ENCODE results near the gene NPB. TPM values are rescaled to one million over a fixed set of nuclear protein-coding genes. Genes with fewer than 3 reads are reported as not detected.

The NPB gene
- total and polyA plus RNA-seq, 12 donors, result 0.07 to 2.5 (median 0.35) TPM; not detected in 4

- peak in 5 of 7 donors; percentile 42 to 82 (median 65) for DNase-seq
- Histone ChIP-seq H3K36me3 (replicated peaks in 1 of 2) (peaks cover 0 to 46% of the 10 kb centered on the region in 2 donors), H3K4me3 (peak overlapping the region; percentile 53 to 98 (median 78)), H3K9me3 (replicated peaks in 1 of 3) (no peaks in the 10 kb centered on the region), H3K27me3 (no peaks in the 10 kb centered on the region), H3K4me1 (replicated peaks in 1 of 2) (peaks cover 24 to 62% of the 10 kb centered on the region in 2 donors), H3K27ac (peak overlapping the region; percentile 75 to 98 (median 93))
- intact Hi-C loops (cut with DNase I), result loop anchor here in 1 of 2 donors (5.0 kb wide), 1 partner anchor 37 kb away; no protein-coding TSS in a partner anchor
- 27 to 43% (median 40%) methylated on average over 13 to 23 of the region's 23 CpGs for WGBS, 4 donors
- TF ChIP-seq POLR2A (IDR thresholded peaks at IDR 0.05), result peak in 1 of 2 donors; percentile 63
- TF ChIP-seq, protein P1, sequence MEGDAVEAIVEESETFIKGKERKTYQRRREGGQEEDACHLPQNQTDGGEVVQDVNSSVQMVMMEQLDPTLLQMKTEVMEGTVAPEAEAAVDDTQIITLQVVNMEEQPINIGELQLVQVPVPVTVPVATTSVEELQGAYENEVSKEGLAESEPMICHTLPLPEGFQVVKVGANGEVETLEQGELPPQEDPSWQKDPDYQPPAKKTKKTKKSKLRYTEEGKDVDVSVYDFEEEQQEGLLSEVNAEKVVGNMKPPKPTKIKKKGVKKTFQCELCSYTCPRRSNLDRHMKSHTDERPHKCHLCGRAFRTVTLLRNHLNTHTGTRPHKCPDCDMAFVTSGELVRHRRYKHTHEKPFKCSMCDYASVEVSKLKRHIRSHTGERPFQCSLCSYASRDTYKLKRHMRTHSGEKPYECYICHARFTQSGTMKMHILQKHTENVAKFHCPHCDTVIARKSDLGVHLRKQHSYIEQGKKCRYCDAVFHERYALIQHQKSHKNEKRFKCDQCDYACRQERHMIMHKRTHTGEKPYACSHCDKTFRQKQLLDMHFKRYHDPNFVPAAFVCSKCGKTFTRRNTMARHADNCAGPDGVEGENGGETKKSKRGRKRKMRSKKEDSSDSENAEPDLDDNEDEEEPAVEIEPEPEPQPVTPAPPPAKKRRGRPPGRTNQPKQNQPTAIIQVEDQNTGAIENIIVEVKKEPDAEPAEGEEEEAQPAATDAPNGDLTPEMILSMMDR (IDR thresholded peaks at IDR 0.05), result no peak
Measured at GRCh38 chr17:81858967-81859905, 42.8 kb upstream of the NPB start.

- Histone ChIP-seq H3K4me3 (peak within 1 kb of the TSS; percentile 53 to 98 (median 82)), H3K27me3 (no peaks in the 10 kb centered on the region), H3K27ac (peak within 1 kb of the TSS; percentile 95 to 100 (median 98)), H3K4me1 (replicated peaks in 1 of 2) (peaks cover 24 to 57% of the 10 kb centered on the region in 2 donors), H3K36me3 (replicated peaks in 1 of 2) (peaks cover 0 to 37% of the 10 kb centered on the region in 2 donors), H3K9me3 (replicated peaks in 1 of 3) (no peaks in the 10 kb centered on the region)
- intact Hi-C loops (cut with DNase I), result loop anchor here in 1 of 2 donors (5.0 kb wide), 1 partner anchor 38 kb away; no protein-coding TSS in a partner anchor
- WGBS, 4 donors, result 0 to 1% (median 0%) methylated on average over 8 to 95 of the region's 95 CpGs
- TF ChIP-seq POLR2A (IDR thresholded peaks at IDR 0.05), result peak; percentile 87 to 95
- TF ChIP-seq, protein P1 (IDR thresholded peaks at IDR 0.05), result no peak
- DNase-seq, result peak in 4 of 7 donors; percentile 45 to 56 (median 50)
Measured at GRCh38 chr17:81859906-81860755, 41.9 kb upstream of the NPB start, which contains the start of gene P4HB. P4HB (minus strand) TSS chr17:81860535; CDS start chr17:81860471, 64 bp downstream.

DNA sequence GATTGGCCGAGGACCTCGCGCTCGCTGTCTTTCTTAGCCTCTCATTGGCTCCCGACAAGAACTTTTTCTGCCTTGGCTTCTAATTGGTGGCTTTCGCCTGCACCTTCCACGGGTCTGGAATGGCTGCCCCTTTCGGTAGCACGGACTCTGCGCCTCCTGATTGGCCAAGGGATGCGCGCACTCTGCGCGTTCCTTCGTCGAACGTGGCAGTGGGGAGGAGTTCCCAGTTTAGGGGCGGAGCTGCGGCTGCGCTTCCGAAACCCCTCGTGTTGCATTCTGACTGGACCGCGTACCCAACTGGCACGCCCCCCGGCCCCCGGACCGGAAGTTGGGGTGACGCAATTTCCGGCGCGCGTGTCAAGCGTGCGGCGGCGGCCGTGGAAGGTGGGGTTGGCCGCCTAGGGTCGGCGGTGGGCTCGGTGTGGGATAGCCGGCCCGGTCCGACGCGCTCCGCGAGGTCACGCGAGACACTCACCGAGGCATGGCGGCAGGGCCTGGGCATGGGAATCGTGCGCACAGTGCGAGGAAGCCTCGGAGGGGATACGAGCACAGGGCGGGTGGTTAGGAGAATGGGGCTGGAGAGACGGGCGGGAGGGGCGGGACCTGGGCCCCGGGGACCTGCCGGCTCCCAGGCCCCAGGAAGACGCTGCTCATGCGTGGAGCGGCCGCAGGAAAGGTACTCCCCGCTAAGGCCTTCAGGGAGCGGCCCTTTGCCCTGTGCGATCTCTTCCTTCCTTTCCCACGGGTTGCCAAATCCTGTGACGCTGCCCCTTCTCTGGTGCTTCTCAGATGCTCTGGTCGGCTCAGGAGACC lies 41.1 kb upstream of the NPB start:
- peak; percentile 90 to 95 for TF ChIP-seq POLR2A (IDR thresholded peaks at IDR 0.05)
- TF ChIP-seq, protein P1 (IDR thresholded peaks at IDR 0.05), result peak in 2 of 6 experiments; percentile 20 to 45
- WGBS, 4 donors, result 0 to 1% (median 0%) methylated on average over 7 to 74 of the region's 74 CpGs
- peak overlapping the region in 3 of 4 donors; percentile 35 to 93 (median 91) for H3K4me3 ChIP-seq
- H3K27ac ChIP-seq, result peak overlapping the region; percentile 95 to 100 (median 98)
- no peaks in the 10 kb centered on the region for H3K9me3 ChIP-seq (replicated peaks in 1 of 3)
- peaks cover 24 to 49% of the 10 kb centered on the region in 2 donors for H3K4me1 ChIP-seq (replicated peaks in 1 of 2)
- intact Hi-C loops (cut with DNase I), result no loop called here
- DNase-seq, result peak; percentile 99 to 100 (median 99)
- no peaks in the 10 kb centered on the region for H3K27me3 ChIP-seq
- peaks cover 0 to 28% of the 10 kb centered on the region in 2 donors for H3K36me3 ChIP-seq (replicated peaks in 1 of 2)

Data from adrenal gland (tissue), 12 donors.